Hepatocyte (in vitro differentiated cells): Measurements from ENCODE around the gene MEAK7. TPM values are rescaled to one million over a fixed set of nuclear protein-coding genes. Genes with fewer than 3 reads are reported as not detected.
"Not testable (repeated sequence)": the region's sequence is repeated elsewhere in the genome, so short reads cannot be mapped to it uniquely, and the experiment has no call there.

Experiments used
- DNase-seq: peaks from one replicate; pipeline ENCODE4 v3.0.0-alpha.2; 2016; ENCODE audit warnings: low spot score
- H2AFZ ChIP-seq: fragments of 200-600 bp; sonication (generic); 2 replicates; pipeline ENCODE4 v1.6.0; 2016; ENCODE audit warnings: antibody characterized with exemption, mild to moderate bottlenecking
- H3K27ac ChIP-seq: fragments of 200-600 bp; sonication (generic); 2 replicates; pipeline ENCODE4 v1.5.1; 2016; ENCODE audit warnings: mild to moderate bottlenecking
- H3K27me3 ChIP-seq: fragments of 200-600 bp; sonication (generic); 2 replicates; pipeline ENCODE4 v1.6.1; 2016
- H3K36me3 ChIP-seq: fragments of 200-600 bp; sonication (generic); replicated peaks from 2 replicates; pipeline ENCODE4 v1.5.1; 2016; ENCODE audit warnings: low read depth; ENCODE audit not compliant: insufficient read depth
- H3K4me1 ChIP-seq: fragments of 200-600 bp; sonication (generic); 2 replicates; pipeline ENCODE4 v1.5.1; 2016; ENCODE audit warnings: mild to moderate bottlenecking, moderate library complexity; ENCODE audit not compliant: insufficient read depth
- H3K4me2 ChIP-seq: fragments of 200-600 bp; sonication (generic); 2 replicates; pipeline ENCODE4 v1.6.0; 2016
- H3K4me3 ChIP-seq: fragments of 200-600 bp; sonication (generic); 2 replicates; pipeline ENCODE4 v1.5.1; 2016; ENCODE audit warnings: mild to moderate bottlenecking
- H3K79me2 ChIP-seq: fragments of 200-600 bp; sonication (generic); 2 replicates; pipeline ENCODE4 v1.6.0; 2017; ENCODE audit warnings: mild to moderate bottlenecking
- H3K9me2 ChIP-seq: fragments of 200-600 bp; sonication (generic); replicated peaks from 2 replicates; pipeline ENCODE4 v1.6.0; 2017; ENCODE audit warnings: mild to moderate bottlenecking; ENCODE audit not compliant: insufficient read depth
- H3K9me3 ChIP-seq: fragments of 200-600 bp; sonication (generic); 2 replicates; pipeline ENCODE4 v1.5.1; 2016; ENCODE audit warnings: low read depth, mild to moderate bottlenecking
- H4K20me1 ChIP-seq: fragments of 200-600 bp; sonication (generic); 2 replicates; pipeline ENCODE4 v1.6.0; 2016; ENCODE audit warnings: mild to moderate bottlenecking; ENCODE audit not compliant: insufficient read depth, poor library complexity, severe bottlenecking
- CTCF ChIP-seq: fragments of 200-600 bp; sonication (generic); IDR thresholded peaks from 2 replicates; pipeline ENCODE4 v1.5.1; 2016; ENCODE audit warnings: antibody characterized with exemption, mild to moderate bottlenecking; ENCODE audit not compliant: poor library complexity
- EZH2 ChIP-seq: fragments of 200-600 bp; sonication (generic); IDR thresholded peaks from 2 replicates; pipeline ENCODE4 v1.6.1; 2016; ENCODE audit warnings: antibody characterized with exemption, mild to moderate bottlenecking, borderline replicate concordance
- EZH2phosphoT487 ChIP-seq: fragments of 200-600 bp; sonication (generic); IDR thresholded peaks from one replicate; pipeline ENCODE4 v1.6.1; 2018; ENCODE audit warnings: antibody characterized with exemption, mild to moderate bottlenecking, low read depth, moderate library complexity; ENCODE audit not compliant: unreplicated experiment, severe bottlenecking
- WGBS: methylation state at CpG from one replicate; pipeline ENCODE4 v1.1.6; 2016; ENCODE audit warnings: low lambda C conversion rate; ENCODE audit errors: missing lambda C conversion rate; 5-methylcytosine and 5-hydroxymethylcytosine counted together
- polyA plus RNA-seq: library from polyadenylated mRNA; unstranded; fragments of >200 nt; fragmentation: Nextera tagmentation; extraction: Ambion mirVana; gene quantifications from 2 replicates; pipeline ENCODE4 v1.2.1, GENCODE V29; 2016
- total RNA-seq: library from RNA; depleted of rRNA; stranded (reverse); fragments of >200 nt; gene quantifications from 2 replicates; pipeline ENCODE4 v1.2.3, GENCODE V29; 2014

MEAK7 gene
- total and polyA plus RNA-seq, 2 experiments from 2014 or later: 21.6 to 29.7 TPM

GRCh38 chr16:84519855-84520254 lies 15.4 kb upstream of the MEAK7 start:
- Histone ChIP-seq H3K9me3 (no peaks in the 10 kb centered on the region), H3K4me3 (no peak overlapping the region), H4K20me1 (no peaks in the 10 kb centered on the region), H3K4me2 (no peak overlapping the region), H2AFZ (no peak overlapping the region), H3K79me2 (no peaks in the 10 kb centered on the region), H3K36me3 (no peaks in the 10 kb centered on the region), H3K9me2 (no peaks in the 10 kb centered on the region), H3K27me3 (no peaks in the 10 kb centered on the region), H3K27ac (no peak overlapping the region), H3K4me1 (no peaks in the 10 kb centered on the region)
- TF ChIP-seq EZH2 (no peak), CTCF (no peak), EZH2phosphoT487 (no peak)
- no peak for DNase-seq
- WGBS: 84% methylated on average over 11 of the region's 11 CpGs

GRCh38 chr16:84518804-84519341 lies 14.4 kb upstream of the MEAK7 start:
- DNase-seq: no peak
- Histone ChIP-seq H3K79me2 (no peaks in the 10 kb centered on the region), H3K4me1 (no peaks in the 10 kb centered on the region), H3K4me3 (no peak overlapping the region), H3K9me3 (no peaks in the 10 kb centered on the region), H2AFZ (no peak overlapping the region), H4K20me1 (no peaks in the 10 kb centered on the region), H3K9me2 (no peaks in the 10 kb centered on the region), H3K27ac (no peak overlapping the region), H3K4me2 (no peak overlapping the region), H3K27me3 (no peaks in the 10 kb centered on the region), H3K36me3 (no peaks in the 10 kb centered on the region)
- TF ChIP-seq EZH2phosphoT487 (no peak), EZH2 (no peak), CTCF (no peak)
- 92% methylated on average over 17 of the region's 17 CpGs for WGBS

- not testable (repeated sequence) for H3K4me2 ChIP-seq, H3K9me3 ChIP-seq, H3K36me3 ChIP-seq, H4K20me1 ChIP-seq, H2AFZ ChIP-seq, H3K4me1 ChIP-seq, H3K9me2 ChIP-seq, H3K27ac ChIP-seq, DNase-seq, H3K27me3 ChIP-seq, H3K79me2 ChIP-seq, H3K4me3 ChIP-seq
- WGBS: 97% methylated on average over 3 of the region's 3 CpGs
Measured at GRCh38 chr16:84518220-84518619, 13.8 kb upstream of the MEAK7 start.

GRCh38 chr16:84517366-84517765 lies 12.9 kb upstream of the MEAK7 start:
- Histone ChIP-seq H3K9me3 (no peaks in the 10 kb centered on the region), H3K27ac (no peak overlapping the region), H2AFZ (no peak overlapping the region), H3K4me3 (no peak overlapping the region), H3K4me1 (no peaks in the 10 kb centered on the region), H3K36me3 (no peaks in the 10 kb centered on the region), H4K20me1 (no peaks in the 10 kb centered on the region), H3K9me2 (no peaks in the 10 kb centered on the region), H3K27me3 (no peaks in the 10 kb centered on the region), H3K4me2 (no peak overlapping the region), H3K79me2 (no peaks in the 10 kb centered on the region)
- TF ChIP-seq CTCF: no peak
- no peak for TF ChIP-seq EZH2phosphoT487
- TF ChIP-seq EZH2: no peak
- 67% methylated on average over 12 of the region's 12 CpGs for WGBS
- no peak for DNase-seq
